ENCODE data around the gene GALK1.

The GALK1 gene

DNA sequence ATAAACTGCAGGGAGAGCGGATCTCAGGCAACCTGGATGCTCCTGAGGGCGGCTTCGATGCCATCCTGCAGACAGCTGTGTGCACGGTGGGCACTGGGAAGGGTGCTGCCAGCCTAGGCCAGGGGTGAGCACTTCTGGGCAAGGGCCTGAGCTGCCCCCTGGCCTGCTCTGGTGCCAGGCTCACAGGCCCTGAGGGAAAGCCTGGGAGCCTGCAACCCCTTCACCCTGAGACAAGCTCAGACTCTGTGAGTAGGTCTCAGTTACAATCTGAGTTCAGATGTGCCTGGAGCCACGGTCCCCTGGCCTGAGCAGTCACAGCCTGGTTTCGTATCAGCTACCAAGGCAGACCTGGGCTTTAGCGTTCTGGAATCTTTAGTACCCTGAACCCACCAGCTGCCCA is 35.6 kb downstream of the GALK1 start:
- in situ Hi-C loops (cut with HindIII; ENCODE audit: low sequenced_read_pairs), result loop anchor here (10.0 kb wide), 1 partner anchor 55 kb away; no protein-coding TSS in a partner anchor

DNA sequence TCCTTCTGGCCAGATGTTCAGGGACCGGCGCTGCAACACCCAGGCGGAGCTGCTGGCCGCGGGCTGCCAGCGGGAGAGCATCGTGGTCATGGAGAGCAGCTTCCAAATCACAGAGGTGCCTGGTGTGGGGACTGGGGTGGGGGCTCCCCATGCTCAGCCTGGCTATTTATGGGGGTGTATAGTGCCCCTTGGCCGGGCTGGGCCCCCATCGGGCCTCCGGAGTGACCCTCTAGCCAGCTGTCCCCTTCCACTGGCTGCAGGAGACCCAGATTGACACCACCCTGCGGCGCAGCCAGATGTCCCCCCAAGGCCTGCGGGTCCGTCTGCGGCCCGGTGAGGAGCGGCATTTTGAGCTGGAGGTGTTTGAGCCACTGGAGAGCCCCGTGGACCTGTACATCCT is 37.6 kb downstream of the GALK1 start:
- in situ Hi-C loops (cut with HindIII; ENCODE audit: low sequenced_read_pairs), result loop anchor here (10.0 kb wide), 1 partner anchor 53 kb away; no protein-coding TSS in a partner anchor

DNA sequence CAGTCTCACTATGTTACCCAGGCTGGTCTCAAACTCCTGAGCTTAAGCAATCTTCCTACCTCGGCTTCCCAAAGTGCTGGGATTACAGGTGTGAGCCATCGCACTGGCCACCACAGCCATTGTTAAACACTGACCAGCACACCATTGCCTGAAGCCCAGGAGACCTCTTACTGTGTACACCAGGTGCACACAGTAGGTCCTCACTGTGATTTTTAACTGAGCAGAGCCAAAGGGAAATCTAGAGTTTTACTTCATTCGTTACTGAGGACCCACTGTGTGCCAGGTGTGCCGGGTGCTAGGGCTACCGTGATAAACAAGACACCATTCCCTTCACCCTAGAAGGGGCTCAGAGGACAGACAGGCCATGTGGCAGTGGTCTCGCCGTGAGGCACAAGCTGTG is 39.5 kb downstream of the GALK1 start:
- in situ Hi-C loops (cut with HindIII; ENCODE audit: low sequenced_read_pairs), result loop anchor here (10.0 kb wide), 1 partner anchor 51 kb away; no protein-coding TSS in a partner anchor

DNA sequence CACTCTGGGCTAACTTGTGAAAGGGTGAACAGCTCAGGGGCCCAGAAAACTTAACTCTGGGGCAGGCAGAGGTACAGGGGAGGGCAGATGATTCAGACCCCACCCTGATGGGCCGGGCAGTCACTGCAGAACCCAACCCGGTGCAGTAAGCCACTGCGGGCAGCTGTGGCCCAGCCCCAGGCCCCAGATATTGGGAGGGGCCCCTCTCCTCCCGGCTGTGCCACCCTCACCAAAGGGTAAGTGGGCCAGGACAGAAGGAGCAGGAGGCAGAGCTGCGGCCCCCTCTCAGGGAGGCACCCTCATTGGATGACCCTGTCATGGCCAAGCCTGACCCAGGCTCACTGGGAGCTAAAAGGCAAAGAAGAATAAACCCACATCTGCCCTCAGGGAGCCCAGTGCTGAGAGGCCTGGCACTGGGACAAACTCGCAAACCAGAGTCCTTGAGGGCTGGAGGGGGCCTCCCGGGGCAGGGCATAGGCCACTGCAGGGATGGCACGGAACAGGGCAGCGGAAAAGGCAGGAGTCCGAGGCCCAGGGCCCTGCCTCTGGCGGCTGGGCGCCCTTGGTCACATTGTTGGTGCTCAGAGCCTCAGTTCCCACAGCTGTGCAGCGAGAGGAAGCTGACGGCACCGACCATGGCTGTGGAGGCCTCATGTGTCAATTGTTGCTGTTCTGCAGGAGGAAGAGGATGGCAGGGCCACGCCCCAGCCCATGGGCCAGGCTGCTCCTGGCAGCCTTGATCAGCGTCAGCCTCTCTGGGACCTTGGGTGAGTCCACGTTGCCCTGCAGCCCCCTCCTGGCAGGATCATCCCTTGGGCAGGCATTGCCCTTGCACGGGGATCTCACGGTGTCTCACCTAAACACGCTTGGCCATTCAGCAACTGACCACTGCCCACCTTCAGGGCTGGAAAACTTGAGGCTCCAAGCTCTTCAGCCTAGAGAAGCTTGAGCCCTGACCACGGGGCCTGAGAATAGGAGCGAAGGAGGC is 40.7 kb downstream of the GALK1 start:
- in situ Hi-C loops (cut with HindIII; ENCODE audit: low sequenced_read_pairs), result loop anchor here (10.0 kb wide), 1 partner anchor 50 kb away; no protein-coding TSS in a partner anchor

DNA sequence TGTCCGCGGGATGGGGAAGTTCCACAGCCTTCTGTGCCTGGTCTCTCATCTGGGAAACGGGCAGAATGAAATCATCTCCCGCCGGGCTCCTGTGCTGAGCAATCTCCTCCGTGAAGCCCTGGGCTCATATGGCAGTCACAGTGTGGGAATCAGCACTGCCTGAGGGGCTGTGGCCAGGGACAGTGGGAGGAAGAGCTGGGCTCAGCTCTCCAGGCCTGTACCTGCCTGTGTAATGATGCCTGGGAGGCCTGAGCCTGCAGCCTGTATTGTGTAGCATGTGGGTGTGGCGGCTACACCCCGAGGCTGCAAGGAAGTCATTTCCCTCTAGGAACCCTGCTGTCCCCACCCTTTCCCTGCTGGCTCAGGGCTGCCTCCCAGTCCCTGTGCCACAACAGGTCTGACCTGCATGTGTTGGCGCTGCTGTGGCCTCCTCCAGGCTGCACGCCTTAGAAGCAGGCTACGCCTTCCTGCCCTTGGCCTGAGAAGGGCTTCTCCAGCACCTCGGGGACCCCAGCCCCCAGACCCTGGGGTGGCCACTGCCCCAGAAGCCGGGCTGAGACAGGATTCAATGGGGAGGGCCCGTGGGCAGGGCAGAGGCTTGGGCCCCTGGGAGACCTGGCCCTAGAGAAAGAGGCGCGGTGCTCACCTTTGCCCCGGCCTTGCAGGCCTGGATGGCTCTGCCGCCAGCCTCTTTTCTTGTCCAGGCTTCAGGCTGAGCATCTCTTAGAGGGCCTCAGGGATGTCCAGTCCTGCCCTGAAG is 41.6 kb downstream of the GALK1 start:
- in situ Hi-C loops (cut with HindIII; ENCODE audit: low sequenced_read_pairs), result loop anchor here (10.0 kb wide), 1 partner anchor 49 kb away; no protein-coding TSS in a partner anchor

DNA sequence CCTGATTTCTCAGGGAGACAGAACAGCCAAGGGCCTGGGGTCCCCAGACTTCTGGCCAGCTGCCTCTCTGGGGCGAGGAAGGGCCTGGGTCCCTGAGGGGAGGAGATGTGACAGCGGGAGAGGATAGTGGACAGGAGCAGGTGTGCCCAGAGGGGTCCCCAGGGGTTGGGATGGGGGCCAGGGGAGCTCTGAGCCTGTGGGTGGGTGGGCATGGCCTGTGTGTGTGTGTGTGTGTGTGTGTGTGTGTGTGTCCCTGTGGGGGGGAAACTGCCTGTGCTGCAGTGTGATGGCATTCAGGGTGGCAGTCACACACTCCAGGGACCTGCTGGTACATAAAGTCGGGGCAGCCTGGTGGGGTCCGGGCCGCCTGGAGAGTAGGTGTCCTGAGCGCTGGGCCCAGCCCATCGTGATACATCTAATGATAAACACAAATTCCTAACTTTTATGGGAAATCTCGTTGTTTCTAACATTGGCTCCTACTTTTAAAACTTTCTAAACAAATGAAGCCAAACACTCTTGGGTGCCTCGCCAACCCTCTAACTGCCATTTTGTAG is 42.4 kb downstream of the GALK1 start:
- in situ Hi-C loops (cut with HindIII; ENCODE audit: low sequenced_read_pairs), result loop anchor here (10.0 kb wide), 1 partner anchor 48 kb away; no protein-coding TSS in a partner anchor

DNA sequence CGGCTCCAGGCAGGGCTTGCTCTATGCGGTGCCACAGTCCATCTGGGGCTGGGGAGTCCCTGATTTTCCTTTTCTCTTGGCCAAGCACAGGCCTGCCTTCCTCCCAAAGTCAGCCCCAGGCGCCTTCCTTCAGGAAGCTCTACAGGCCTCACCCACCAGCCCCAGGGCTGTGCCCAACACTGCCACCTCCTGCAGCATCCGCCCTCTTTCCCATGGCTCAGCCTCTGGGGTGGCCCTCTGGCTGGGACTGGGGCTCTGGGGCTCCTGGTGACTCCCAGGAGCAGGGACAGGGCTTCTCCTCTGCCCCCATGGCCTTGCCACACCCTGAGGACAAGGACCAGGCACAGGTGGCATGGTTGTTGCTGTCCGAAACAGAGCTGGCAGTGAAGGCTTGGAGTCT is 42.9 kb downstream of the GALK1 start:
- in situ Hi-C loops (cut with HindIII; ENCODE audit: low sequenced_read_pairs), result loop anchor here (10.0 kb wide), 1 partner anchor 47 kb away; no protein-coding TSS in a partner anchor

DNA sequence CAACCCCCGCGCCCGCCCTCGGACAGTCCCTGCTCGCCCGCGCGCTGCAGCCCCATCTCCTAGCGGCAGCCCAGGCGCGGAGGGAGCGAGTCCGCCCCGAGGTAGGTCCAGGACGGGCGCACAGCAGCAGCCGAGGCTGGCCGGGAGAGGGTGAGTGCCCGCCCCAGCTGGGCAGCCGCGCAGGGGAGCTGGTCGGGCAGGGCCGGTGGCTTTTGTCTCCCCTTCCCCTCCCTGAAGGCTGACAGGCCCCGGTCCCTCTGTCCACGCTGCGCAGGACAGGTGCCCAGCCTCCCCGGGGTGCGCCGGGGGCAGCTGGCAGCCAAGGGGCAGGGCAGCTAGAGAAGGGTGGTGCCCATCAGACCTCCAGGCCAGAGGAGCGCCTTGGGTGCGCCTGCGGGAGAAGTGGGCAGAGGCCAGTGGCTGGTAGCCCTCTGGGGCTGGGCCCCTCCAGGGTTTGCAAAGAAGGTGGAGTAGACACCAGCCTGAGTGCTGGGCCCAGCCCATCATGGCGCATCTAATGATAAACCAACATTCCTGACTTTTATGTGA is 43.5 kb downstream of the GALK1 start:
- in situ Hi-C loops (cut with HindIII; ENCODE audit: low sequenced_read_pairs), result loop anchor here (10.0 kb wide), 1 partner anchor 47 kb away; no protein-coding TSS in a partner anchor

DNA sequence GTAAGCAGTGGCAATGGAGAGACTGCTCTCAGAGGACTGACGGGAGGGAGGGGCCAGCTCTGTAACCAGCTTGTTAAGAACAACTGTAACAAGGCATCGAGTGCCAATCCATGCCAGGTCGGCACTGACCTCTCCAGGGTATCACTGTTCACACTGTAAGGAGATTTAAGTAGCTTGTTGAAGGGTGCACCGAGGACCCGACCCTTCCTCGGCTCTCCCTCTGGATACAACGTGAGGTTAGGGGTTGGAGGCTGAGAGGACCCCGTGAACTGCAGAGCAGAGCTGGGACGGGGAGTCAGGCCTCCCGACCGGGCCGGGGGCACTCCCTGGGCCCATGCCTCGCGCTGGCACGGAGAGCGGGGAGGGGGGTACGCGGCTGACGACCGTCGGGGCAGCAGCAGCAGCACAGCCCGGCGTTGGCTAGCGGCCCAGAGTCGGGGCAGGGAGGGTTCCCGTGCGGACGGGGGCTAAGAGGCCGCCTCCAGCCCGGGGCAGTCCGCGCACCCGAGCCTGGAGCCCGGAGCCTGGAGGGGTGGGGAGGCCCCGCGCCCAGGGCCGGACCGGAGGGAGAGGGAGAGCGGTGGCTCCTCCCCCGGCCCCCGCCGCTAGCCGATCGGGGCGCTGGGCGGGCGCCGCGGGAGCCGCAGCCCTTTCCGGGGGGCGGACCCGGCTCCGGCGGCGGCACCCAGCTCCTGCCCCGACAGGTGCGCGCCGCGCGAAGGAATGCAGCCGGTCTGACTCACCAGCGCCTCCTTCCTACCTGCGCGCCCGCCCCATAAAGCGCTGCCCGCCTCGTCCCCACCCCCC is 44.1 kb downstream of the GALK1 start, which contains the start of gene ITGB4:
Gene ITGB4, plus strand, starts transcription at position 804 of the 807 bp plus-strand sequence. CDS start 3,245 bp downstream, outside the sequence.
- in situ Hi-C loops (cut with HindIII; ENCODE audit: low sequenced_read_pairs), result loop anchor here (10.0 kb wide), 1 partner anchor 46 kb away; no protein-coding TSS in a partner anchor

DNA sequence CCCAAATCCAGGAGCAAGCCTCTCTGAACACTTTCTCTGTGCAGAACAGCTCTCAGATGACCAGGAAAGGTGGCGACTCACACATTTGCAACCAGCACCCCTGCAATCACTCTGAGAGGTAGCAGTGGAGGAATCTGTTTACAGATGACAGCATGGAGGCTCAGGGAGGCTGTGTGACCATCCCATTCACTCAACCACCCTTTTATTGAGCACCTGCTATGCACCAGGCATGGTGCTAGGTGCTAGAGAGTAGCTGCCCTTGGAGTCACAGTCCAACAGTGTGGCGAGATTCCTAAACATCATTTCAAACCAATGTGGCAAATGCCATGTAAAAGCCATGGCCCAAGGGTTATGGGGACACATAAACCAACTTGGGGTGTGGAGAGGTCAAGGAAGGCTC is 45.3 kb downstream of the GALK1 start:
- in situ Hi-C loops (cut with HindIII; ENCODE audit: low sequenced_read_pairs), result loop anchor here (10.0 kb wide), 1 partner anchor 45 kb away; no protein-coding TSS in a partner anchor

DNA sequence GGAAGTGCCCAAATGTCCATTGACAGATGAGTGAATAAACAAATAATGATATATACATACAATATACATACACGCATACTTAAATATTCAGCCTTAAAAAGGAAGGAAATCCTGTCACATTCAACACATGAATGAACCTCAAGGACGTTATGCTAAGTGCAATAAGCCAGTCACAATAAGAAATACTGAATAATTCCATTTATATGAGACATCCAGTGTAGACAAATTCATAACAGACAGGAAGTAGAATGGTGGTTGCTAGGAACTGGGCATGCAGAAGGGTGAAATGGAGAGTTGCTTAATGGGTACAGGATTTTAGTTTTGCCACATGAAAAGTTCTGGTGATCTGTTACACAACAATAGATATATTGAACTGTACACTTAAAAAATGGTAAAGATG is 52.5 kb downstream of the GALK1 start:
- in situ Hi-C loops (cut with HindIII; ENCODE audit: low sequenced_read_pairs), result no loop called here

Data from DLD1 (cell line).